Ishikawa (cell line): ENCODE measurements around the gene TMEM237.

ENCODE experiments used
- CEBPB ChIP-seq: IDR thresholded peaks from 2 replicates; pipeline ENCODE4 v1.6.1; 2012
- CREB1 ChIP-seq: IDR thresholded peaks from 2 replicates; pipeline ENCODE4 v1.6.1; 2012; ENCODE audit warnings: low read depth
- EGR1 ChIP-seq: IDR thresholded peaks from 2 replicates; pipeline ENCODE4 v1.6.1; 2012
- EP300 ChIP-seq: IDR thresholded peaks from 2 replicates; pipeline ENCODE4 v1.6.1; 2012; ENCODE audit warnings: borderline replicate concordance
- FOXM1 ChIP-seq: IDR thresholded peaks from 2 replicates; pipeline ENCODE4 v1.6.1; 2012; ENCODE audit warnings: low read depth, borderline replicate concordance
- MAX ChIP-seq: IDR thresholded peaks from 2 replicates; pipeline ENCODE4 v1.6.1; 2012
- NFIC ChIP-seq: IDR thresholded peaks from 2 replicates; pipeline ENCODE4 v1.6.1; 2012
- RAD21 ChIP-seq: IDR thresholded peaks from 2 replicates; pipeline ENCODE4 v1.6.1; 2012; ENCODE audit warnings: low read depth
- REST ChIP-seq: IDR thresholded peaks from 2 replicates; pipeline ENCODE4 v1.6.1; 2012; ENCODE audit warnings: low read depth, mild to moderate bottlenecking
- TAF1 ChIP-seq: IDR thresholded peaks from 2 replicates; pipeline ENCODE4 v1.6.1; 2012; ENCODE audit warnings: low read depth, mild to moderate bottlenecking
- TCF12 ChIP-seq: IDR thresholded peaks from 2 replicates; pipeline ENCODE4 v1.6.1; 2012; ENCODE audit warnings: low read depth
- TEAD4 ChIP-seq: IDR thresholded peaks from 2 replicates; pipeline ENCODE4 v1.6.1; 2012
- USF1 ChIP-seq: IDR thresholded peaks from 2 replicates; pipeline ENCODE4 v1.6.1; 2012
- YY1 ChIP-seq: IDR thresholded peaks from 2 replicates; pipeline ENCODE4 v1.6.1; 2012; ENCODE audit warnings: low read depth
- ZBTB7A ChIP-seq: IDR thresholded peaks from 2 replicates; pipeline ENCODE4 v1.6.1; 2012; ENCODE audit warnings: low read depth

The TMEM237 gene

GRCh38 chr2:201661366-201661765 is 18.1 kb upstream of the TMEM237 start:
- no peak for TF ChIP-seq EGR1
- TF ChIP-seq TAF1 = no peak
- TF ChIP-seq ZBTB7A = no peak
- no peak for TF ChIP-seq USF1
- no peak for TF ChIP-seq EP300
- no peak for TF ChIP-seq FOXM1
- TF ChIP-seq TCF12 = no peak
- no peak for TF ChIP-seq MAX
- TF ChIP-seq RAD21 = no peak
- TF ChIP-seq CEBPB = no peak
- no peak for TF ChIP-seq YY1
- no peak for TF ChIP-seq NFIC
- TF ChIP-seq REST = no peak
- TF ChIP-seq CREB1 = no peak
- no peak for TF ChIP-seq TEAD4

GRCh38 chr2:201660293-201660895 is 17.1 kb upstream of the TMEM237 start:
- TF ChIP-seq TEAD4 (no peak), NFIC (no peak), CEBPB (no peak), YY1 (no peak), CREB1 (no peak), EP300 (no peak), FOXM1 (no peak), MAX (no peak), ZBTB7A (no peak), USF1 (no peak)

DNA sequence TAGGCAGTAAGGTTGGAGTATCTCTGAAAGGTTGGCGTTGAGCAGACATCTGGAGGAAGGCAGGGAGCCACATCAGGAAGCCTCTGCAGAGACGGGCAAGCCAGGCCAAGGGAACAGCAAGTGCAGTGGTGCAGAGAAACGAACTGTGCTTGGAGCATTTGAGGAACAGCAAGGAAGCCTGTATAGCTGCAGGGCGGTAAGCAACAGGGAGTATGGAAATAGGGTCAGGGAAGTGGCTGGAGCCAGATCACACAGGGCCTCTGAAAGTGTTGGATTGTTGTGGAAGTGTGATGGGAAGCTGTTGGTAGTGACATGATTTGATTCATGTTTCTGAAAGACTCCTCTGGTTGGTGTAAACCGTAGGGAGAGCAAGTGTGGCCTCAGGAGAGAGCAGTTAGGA is 13.4 kb upstream of the TMEM237 start:
- TF ChIP-seq FOXM1 (no peak), TCF12 (no peak), REST (no peak), TAF1 (no peak), CEBPB (no peak), USF1 (no peak), MAX (no peak), NFIC (no peak), ZBTB7A (no peak), RAD21 (no peak), YY1 (no peak), CREB1 (no peak), TEAD4 (no peak), EGR1 (no peak), EP300 (no peak)

DNA sequence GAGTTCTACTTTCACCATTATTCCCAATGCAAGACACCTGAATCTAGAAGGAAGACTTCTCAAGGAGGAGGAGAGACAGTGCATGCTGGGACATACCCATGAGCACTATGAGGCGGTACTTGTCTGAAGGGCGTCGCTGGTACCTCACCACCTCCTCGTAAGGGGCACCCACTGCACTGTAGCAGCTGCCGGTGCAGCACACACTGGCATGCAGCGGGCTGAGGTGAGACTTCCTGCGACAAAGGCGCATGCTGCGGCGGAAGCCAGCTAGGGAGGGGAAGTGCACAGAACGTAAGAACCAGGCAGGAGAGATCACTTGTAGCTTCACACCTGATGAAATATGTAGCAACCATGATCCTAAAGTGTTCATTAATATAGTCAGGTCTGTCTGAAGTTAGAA is 12.8 kb upstream of the TMEM237 start:
- no peak for TF ChIP-seq EGR1

DNA sequence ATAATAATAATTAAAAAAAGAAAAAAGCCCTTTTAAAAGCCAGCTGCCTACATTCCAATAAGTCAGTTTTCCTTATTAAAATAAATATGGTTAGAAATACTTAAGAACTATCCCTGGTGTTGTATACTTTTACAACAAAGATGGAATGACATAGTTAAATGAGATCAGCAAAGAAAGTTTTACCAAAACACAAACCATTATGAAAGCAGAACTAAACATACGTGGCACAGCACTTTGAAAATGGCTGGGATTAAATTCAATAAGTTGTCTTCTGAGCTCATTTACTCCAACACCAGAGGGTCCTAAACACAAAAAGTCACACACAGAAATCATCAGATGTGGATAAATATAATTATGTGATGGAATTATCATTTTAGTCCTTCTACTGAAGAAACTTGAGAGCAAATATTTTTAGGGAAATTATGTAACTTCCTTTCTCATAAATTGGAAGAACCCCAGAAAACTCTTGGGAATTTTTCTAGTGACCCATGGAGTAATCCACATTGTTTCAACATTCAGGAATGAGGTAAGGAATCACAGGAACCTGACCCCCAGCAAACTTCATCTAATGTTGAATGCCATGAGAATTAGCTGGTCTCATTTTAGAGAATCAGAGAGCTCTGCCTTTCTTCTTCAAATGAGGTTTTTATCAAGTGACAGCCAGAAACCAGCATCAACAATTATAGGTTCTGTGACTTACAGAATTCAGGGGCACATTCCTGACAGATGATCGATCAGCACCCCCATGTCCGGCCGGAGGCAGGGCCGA is 11.5 kb upstream of the TMEM237 start:
- TF ChIP-seq USF1 (no peak), REST (no peak)
